ENCODE data around the gene TUBB2A. TPM values are rescaled to one million over a fixed set of nuclear protein-coding genes. Genes with fewer than 3 reads are reported as not detected.

Gene TUBB2A
- total and polyA plus RNA-seq, 2 of the 13 experiments (the other 11 are each of a cell fraction or from before 2014, with no cell fraction given) = 35.3 to 106 TPM

DNA sequence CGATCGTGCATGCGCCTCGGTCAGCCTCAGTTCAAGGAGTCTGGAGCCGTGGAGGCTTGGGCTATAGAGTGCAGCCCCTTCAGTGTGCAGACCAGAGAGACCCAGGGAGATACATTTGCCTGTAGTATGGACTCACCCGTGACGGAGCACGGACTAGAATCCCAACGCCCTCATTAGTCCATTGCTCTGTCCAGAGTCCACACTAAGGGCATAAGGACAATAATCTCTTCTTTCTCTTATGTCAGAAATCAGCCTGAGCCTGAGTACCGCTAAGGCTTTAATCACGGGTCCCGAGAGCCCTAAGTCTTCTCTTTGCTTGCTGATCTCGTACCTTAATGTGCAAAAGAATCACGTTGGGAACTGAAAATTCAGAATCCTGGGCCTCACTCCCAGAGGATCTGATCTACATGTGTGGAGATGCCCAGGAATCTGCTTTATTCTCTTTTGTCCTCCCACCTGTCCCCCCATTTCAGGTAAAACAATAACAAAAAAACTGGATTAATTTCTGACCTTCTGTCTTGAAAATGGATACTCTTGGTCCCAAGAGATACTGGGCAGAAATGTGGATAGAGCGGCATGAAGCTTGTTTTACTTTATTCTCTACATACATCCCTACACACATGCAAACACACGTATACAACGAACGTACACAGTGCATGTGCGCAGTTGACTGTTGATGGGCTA, 38.2 kb downstream of the TUBB2A start (continued):
- TF ChIP-seq PRDM15 (CRISPR knock-in tag; IDR thresholded peaks at IDR 0.05) (no peak), ZNF773 (CRISPR knock-in tag; IDR thresholded peaks at IDR 0.05; ENCODE audit: borderline replicate concordance) (no peak), ZNF224 (CRISPR knock-in tag; IDR thresholded peaks at IDR 0.05) (no peak), POLR2A (IDR thresholded peaks at IDR 0.05; ENCODE audit: insufficient read depth in 1 of 2, low read depth in 2 of 2, low read length in 2 of 2) (peak in 1 of 2 experiments; percentile 80; a peak in 2 of 4 replicates), SAP130 (CRISPR knock-in tag; IDR thresholded peaks at IDR 0.05; ENCODE audit: low read depth) (peak; percentile 8; the same call in 1 of the 2 replicates), CREM (IDR thresholded peaks at IDR 0.05) (no peak), CREM (CRISPR knock-in tag; IDR thresholded peaks at IDR 0.05) (no peak), ZNF598 (CRISPR knock-in tag; IDR thresholded peaks at IDR 0.05; ENCODE audit: borderline replicate concordance) (no peak), LRRFIP1 (CRISPR knock-in tag; conservative IDR thresholded peaks at IDR 0.05) (no peak), SNRNP70 (IDR thresholded peaks at IDR 0.05; ENCODE audit: low read depth, low read length) (no peak), DNMT3B (CRISPR knock-in tag; conservative IDR thresholded peaks at IDR 0.05) (no peak), CREB1 (IDR thresholded peaks at IDR 0.05) (peak; percentile 17; the same call in 1 of the 2 replicates), CREB1 (CRISPR knock-in tag; IDR thresholded peaks at IDR 0.05) (no peak), ZNF207 (IDR thresholded peaks at IDR 0.05; ENCODE audit: borderline replicate concordance) (no peak), ZNF775 (CRISPR knock-in tag; IDR thresholded peaks at IDR 0.05; ENCODE audit: borderline replicate concordance) (no peak), ZNF362 (CRISPR knock-in tag; IDR thresholded peaks at IDR 0.05; ENCODE audit: borderline replicate concordance) (no peak), SIX4 (CRISPR knock-in tag; IDR thresholded peaks at IDR 0.05) (no peak), IKZF4 (CRISPR knock-in tag; IDR thresholded peaks at IDR 0.05; ENCODE audit: borderline replicate concordance, low read depth, not compliant biosample characterization) (no peak)

Measured in HepG2 (cell line).